ENCODE measurements around the gene SHISAL1. TPM values are rescaled to one million over a fixed set of nuclear protein-coding genes. Genes with fewer than 3 reads are reported as not detected.
"Not testable (repeated sequence)": the region's sequence is repeated elsewhere in the genome, so short reads cannot be mapped to it uniquely, and the experiment has no call there.

The SHISAL1 gene
- total RNA-seq, 1 donor from 2014 or later: not detected

GRCh38 chr22:44328762-44329161 lies 16.0 kb upstream of the SHISAL1 start:
- intact Hi-C loops (cut with micrococcal nuclease): no loop called here

- intact Hi-C loops (cut with micrococcal nuclease): no loop called here
Observed at GRCh38 chr22:44328326-44328725, 15.6 kb upstream of the SHISAL1 start.

GRCh38 chr22:44326491-44326885 lies 13.7 kb upstream of the SHISAL1 start:
- intact Hi-C loops (cut with micrococcal nuclease): no loop called here

GRCh38 chr22:44325718-44326490 lies 13.2 kb upstream of the SHISAL1 start:
- intact Hi-C loops (cut with micrococcal nuclease): no loop called here

GRCh38 chr22:44323140-44323790 lies 10.5 kb upstream of the SHISAL1 start:
- intact Hi-C loops (cut with micrococcal nuclease): not testable (repeated sequence)

GRCh38 chr22:44319685-44320084 lies 6.9 kb upstream of the SHISAL1 start:
- intact Hi-C loops (cut with micrococcal nuclease): no loop called here

GRCh38 chr22:44318751-44319150 lies 6.0 kb upstream of the SHISAL1 start:
- intact Hi-C loops (cut with micrococcal nuclease): no loop called here

GRCh38 chr22:44317886-44318637 lies 5.3 kb upstream of the SHISAL1 start:
- intact Hi-C loops (cut with micrococcal nuclease): no loop called here

GRCh38 chr22:44317123-44317444 lies 4.3 kb upstream of the SHISAL1 start:
- intact Hi-C loops (cut with micrococcal nuclease): no loop called here

GRCh38 chr22:44316393-44317122 lies 3.8 kb upstream of the SHISAL1 start:
- intact Hi-C loops (cut with micrococcal nuclease): no loop called here

- intact Hi-C loops (cut with micrococcal nuclease): no loop called here
Observed at GRCh38 chr22:44314425-44315067, 1.8 kb upstream of the SHISAL1 start.

GRCh38 chr22:44313385-44314006 lies 745 bp upstream of the SHISAL1 start:
- intact Hi-C loops (cut with micrococcal nuclease): no loop called here

- intact Hi-C loops (cut with micrococcal nuclease): no loop called here
Observed at GRCh38 chr22:44311855-44312170, 938 bp downstream of the SHISAL1 start.

- intact Hi-C loops (cut with micrococcal nuclease): no loop called here
Observed at GRCh38 chr22:44311104-44311854, 1.5 kb downstream of the SHISAL1 start.

- intact Hi-C loops (cut with micrococcal nuclease): no loop called here
Observed at GRCh38 chr22:44309647-44310046, 3.1 kb downstream of the SHISAL1 start.

- intact Hi-C loops (cut with micrococcal nuclease): no loop called here
Observed at GRCh38 chr22:44309137-44309536, 3.6 kb downstream of the SHISAL1 start.

- intact Hi-C loops (cut with micrococcal nuclease): no loop called here
Observed at GRCh38 chr22:44307509-44308169, 5.1 kb downstream of the SHISAL1 start.

- intact Hi-C loops (cut with micrococcal nuclease): no loop called here
Observed at GRCh38 chr22:44305888-44306287, 6.9 kb downstream of the SHISAL1 start.

GRCh38 chr22:44305455-44305854 lies 7.3 kb downstream of the SHISAL1 start:
- intact Hi-C loops (cut with micrococcal nuclease): no loop called here

- intact Hi-C loops (cut with micrococcal nuclease): no loop called here
Observed at GRCh38 chr22:44304911-44305310, 7.8 kb downstream of the SHISAL1 start.

All from T-helper 1 cell treated with Interleukin-12 subunit alpha and Interleukin-12 subunit beta and Interleukin-4 antibody, amounts not matched to agents 30 ng/mL and 1 ng/mL, for 36 hours (primary cell).